Activated CD4-positive, CD25-positive, alpha-beta regulatory T cell (primary cell): ENCODE measurements around the gene ARAP2.

Experiments used
- DNase-seq, 4 experiments: peaks; one replicate each; lab custom pipeline; 2025; lab: John Stamatoyannopoulos, UW

The ARAP2 gene

DNA sequence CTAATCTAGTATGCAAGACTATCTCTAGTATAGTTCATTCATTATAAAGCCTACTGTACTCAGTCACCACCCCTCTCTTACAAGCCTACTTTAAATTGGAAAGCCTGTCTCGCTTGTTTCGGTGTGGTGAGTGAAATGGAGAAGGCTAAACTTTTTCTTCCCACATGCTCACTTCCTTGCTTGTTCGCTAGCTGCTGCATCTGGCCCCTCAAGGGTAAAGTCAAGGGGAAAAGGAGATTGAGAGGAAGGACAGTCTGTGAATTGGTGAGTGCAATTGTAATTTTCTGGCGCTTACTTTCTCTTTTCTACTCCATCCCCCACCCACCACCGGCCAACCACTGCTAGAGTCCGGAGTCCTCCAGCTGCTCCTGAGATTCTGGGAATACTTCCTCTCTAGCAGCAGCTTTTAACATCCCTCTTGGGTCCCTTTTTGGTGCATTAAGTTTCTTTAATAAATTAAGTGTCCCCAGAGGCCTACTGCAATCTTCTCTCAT, 12.1 kb upstream of the ARAP2 start:
- DNase-seq = no peak

- peak in 1 of 4 experiments; percentile 8 for DNase-seq
Observed at GRCh38 chr4:36255577-36255976, 11.3 kb upstream of the ARAP2 start.

- DNase-seq = no peak
Observed at GRCh38 chr4:36254371-36254770, 10.1 kb upstream of the ARAP2 start.

DNA sequence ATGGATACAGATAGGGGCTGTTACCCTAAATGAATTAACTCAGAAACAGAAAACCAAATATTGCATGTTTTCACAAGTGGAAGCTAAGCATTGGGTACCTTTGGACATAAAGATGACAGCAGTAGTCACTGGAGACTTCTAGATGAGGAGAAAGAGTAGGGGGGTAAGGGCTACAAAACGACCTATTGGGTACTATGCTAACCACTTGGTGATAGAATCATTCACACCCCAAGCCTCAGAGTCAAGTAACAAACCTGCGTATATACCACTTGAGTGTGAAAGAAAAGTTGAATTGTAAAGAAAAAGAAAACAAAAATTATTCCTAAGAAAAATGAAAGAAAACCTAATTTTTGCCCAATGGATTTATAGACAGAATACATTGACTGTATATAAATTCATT, 7.7 kb upstream of the ARAP2 start:
- DNase-seq = no peak

GRCh38 chr4:36249610-36250009, 5.3 kb upstream of the ARAP2 start:
- no peak for DNase-seq

GRCh38 chr4:36243355-36244256, 708 bp downstream of the ARAP2 start:
- peak; percentile 4 to 33 (median 24) for DNase-seq

- no peak for DNase-seq
Observed at GRCh38 chr4:36242629-36243354, 1.5 kb downstream of the ARAP2 start.

DNA sequence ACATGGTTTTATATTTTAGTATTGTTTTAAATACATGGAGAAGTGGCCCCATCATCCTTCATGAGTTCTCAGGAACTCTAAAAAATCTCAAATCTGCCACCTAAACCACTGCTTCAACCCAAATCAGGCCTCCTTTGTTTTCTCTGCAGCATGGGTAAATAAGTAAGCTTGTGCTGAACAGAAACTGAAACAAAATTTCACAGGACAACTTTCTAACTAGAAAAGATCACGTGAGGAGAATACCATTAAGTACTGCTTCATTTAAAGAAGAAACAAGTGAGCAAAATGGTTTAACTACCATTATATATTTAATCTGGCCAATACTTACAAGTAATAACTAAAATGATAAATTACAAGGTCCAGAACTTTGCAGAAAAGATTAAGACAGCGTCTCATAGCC, 2.5 kb downstream of the ARAP2 start:
- no peak for DNase-seq

GRCh38 chr4:36237366-36238313, 6.7 kb downstream of the ARAP2 start:
- no peak for DNase-seq

DNA sequence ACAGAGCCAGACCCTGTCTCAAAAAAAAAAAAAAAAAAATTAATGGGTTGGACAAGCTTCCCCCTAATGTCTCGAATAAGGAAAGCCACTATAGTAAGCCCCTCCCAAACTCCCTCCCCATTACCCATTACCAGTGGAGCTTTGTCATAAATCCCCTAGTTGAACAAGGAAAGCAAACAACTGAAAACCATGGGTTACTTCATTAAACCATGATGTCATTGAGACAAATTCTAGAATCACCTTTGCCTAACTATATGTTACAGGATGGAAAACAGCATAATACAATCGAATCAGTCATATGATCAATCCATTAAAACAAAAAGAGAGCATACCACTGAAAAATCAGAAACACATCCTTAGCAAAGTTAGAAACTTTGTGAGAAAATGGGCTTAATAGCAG, 8.2 kb downstream of the ARAP2 start:
- DNase-seq = no peak

DNA sequence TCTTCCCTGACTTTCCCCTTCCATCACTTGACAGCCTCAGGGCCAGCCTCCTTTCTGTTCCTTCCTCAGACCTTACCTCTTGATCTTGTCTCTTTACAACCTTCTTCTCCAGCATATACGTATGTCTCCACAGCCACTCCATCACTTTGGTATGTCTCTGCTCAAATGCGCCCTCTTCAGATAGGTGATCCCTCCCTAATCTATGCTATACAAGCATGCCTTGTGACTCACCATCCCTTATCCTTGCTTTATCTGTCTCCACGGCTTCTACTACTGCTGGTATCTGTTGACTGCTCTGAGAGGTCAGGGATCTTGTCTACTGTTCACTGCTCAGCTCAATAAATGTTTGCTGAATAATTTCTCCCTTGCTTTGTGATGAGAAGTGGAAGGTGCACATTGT, 9.0 kb downstream of the ARAP2 start:
- DNase-seq = no peak

DNA sequence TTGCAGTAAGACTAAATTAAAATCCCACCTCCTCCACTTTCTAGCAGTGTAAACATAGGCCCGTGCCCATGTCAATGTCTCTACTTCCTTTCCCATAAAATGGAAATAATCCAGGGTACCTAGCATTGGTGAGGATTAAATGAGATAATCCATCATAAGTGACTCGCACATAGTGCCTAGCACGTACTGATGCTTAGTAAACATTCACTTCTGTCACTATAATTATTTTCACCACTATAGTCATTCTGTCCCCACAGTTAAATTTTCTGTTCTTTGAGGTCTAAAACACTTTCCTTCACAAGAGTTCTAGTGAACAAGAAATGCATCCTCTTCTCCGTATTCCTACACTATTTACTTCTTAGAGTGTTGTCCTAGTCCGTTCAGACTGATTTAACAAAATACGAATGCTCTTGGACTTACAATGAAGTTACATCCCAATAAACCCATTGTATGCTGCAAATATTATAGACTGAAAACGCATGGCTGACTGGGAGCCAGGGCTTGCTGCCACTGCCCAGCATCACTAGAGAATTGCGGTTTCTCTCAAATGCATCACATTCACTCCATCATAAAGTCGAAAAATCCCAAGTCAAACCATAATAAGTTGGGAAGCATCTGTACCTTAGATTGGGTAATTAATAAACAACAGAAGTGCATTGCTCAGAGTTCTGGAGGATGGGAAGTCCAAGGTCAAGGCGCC, 10.6 kb downstream of the ARAP2 start:
- DNase-seq = no peak

DNA sequence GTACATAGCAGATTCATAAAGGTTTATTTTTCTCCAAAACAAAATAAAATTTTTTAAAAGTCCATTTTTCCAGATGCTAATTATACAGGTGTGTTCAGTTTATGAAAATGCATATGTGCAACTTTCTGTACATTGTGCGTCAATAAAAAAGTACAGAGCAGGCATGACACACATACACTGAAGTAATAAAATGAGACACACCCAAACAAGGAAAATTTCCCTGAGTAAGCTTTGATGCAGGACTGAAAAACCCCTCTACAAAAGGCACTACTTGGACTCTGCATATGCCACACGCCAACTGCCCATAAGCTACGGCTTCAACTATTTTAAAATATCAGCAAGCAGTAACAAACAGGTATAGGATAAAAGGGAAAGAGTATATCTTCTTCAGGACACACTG, 13.8 kb downstream of the ARAP2 start:
- DNase-seq = no peak

DNA sequence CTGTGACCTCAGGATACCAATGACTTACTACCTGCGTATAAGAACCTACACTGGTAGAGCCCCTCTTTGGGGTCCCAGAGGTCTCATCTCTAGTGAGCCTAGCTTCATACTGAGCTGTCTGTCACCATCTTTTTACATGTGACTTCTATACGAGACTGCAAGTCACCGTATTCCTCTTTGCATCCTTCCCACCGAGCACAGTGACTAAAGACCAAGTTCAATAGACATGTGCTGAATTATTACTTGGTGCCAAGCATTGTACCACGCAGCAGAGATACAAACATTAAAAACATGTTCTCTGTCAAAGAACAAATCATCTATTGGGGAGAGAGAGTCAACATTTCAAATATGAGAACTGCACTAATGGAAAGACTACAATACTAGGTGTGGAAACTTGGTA, 16.4 kb downstream of the ARAP2 start:
- no peak for DNase-seq

GRCh38 chr4:36226430-36227227, 17.7 kb downstream of the ARAP2 start:
- DNase-seq = no peak

DNA sequence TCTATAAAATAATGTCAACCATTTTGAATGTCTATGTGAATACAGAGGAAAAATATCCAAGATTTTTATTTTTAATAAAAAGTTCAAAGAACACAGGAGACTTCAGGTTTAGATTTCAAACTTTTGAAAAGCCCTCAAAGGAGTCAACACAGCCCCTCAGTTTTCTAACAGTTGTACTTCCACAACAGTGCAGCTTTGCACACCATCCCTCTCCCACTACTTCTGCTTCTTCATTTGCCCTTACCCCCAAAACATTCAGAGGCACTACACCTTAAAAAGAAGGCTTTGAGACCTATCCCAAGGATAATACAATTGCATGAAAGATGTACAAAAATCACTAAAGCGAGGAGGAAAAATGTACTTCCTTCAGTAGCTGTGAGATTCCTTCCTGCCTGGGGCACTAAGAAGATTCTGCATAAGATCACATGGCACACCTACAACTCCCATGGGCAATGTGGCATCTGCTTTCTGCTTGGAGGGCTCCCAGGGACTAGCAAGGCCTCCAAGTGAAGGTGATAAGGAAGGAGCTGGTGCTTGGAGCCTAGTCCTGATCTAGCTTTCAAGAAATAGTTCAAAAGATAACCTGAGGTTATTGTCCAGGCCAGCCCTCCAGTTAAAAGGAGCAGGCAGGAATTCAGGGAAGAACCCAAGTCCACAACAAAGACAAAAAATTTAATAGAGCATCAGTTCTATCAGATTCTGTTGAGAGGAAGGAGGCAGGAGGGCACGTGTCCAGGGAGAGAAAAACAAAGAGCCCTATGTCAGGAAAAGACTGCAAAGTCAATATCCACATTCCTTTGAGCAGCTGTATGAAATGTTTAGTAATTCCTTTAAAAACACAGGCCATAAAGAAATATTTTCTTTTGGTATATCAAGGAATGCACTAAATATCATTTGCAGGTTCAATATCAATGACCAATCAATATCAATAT, 19.1 kb downstream of the ARAP2 start:
- DNase-seq = no peak

DNA sequence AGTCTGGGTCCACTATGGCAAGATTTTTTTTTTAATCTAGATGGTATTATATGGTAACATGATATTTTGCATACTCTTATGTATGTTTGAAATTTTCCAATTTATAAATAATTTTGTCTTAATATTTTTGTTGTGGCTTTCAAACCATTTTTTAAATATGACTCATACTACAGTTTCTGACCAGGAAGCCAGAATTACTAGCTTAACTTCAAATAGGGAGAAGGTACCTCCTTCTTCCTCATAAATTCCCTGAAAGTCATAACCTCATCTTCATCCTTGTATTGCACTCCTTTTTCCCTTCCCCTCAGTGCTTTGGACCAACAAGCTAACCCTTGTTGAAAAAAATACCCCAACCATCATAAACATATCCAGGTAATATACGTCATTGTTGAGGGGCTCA, 21.6 kb downstream of the ARAP2 start:
- no peak for DNase-seq

DNA sequence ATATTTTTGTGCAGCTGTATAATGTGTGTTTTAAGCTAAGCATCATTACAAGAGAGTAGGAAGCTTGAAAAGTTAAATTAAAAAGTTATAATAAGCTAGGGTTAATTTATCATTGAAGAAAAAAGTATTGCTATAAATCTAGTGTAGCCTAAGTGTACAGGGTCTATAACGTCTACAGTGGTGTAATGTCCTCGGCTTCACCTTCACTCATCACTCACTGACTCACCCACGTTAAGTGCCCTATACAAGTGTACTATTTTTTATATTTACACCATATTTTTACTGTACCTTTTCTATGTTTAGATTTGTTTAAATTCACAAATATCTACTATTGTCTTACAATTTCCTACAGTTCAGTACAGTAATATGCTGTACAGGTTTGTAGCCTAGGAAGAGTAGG, 23.5 kb downstream of the ARAP2 start:
- DNase-seq = no peak

GRCh38 chr4:36218121-36218520, 26.2 kb downstream of the ARAP2 start:
- no peak for DNase-seq
